GM23338 (cell line): ENCODE data around the gene ITGB2. TPM values are rescaled to one million over a fixed set of nuclear protein-coding genes. Genes with fewer than 3 reads are reported as not detected.

Source experiments
- ATAC-seq: fragments of 200-7000 bp; cut with Tn5 transposase; 3 replicates; pipeline ENCODE4 v1.9.1; 2020
- DNase-seq: peaks from one replicate; pipeline ENCODE4 v3.0.0-alpha.2; 2015; ENCODE audit warnings: low spot score
- H2AFZ ChIP-seq: fragments of 200-600 bp; sonication (generic); 2 replicates; pipeline ENCODE4 v1.8.0; 2016; ENCODE audit warnings: antibody characterized with exemption, mild to moderate bottlenecking, moderate library complexity
- H3F3A ChIP-seq: fragments of 200-600 bp; sonication (generic); replicated peaks from 2 replicates; pipeline ENCODE4 v1.8.0; 2017; ENCODE audit warnings: antibody characterized with exemption, mixed run types, low read depth
- H3K27ac ChIP-seq: fragments of 200-600 bp; sonication (generic); 2 replicates; pipeline ENCODE4 v1.6.1; 2016; ENCODE audit warnings: low read depth
- H3K27me3 ChIP-seq: fragments of 200-600 bp; sonication (generic); 2 replicates; pipeline ENCODE4 v1.8.0; 2016; ENCODE audit warnings: mild to moderate bottlenecking, mixed run types, moderate library complexity; ENCODE audit not compliant: insufficient read depth
- H3K36me3 ChIP-seq: fragments of 200-600 bp; sonication (generic); 2 replicates; pipeline ENCODE4 v1.8.0; 2016; ENCODE audit warnings: mild to moderate bottlenecking; ENCODE audit not compliant: insufficient read depth
- H3K4me1 ChIP-seq: fragments of 200-600 bp; sonication (generic); 2 replicates; pipeline ENCODE4 v1.8.0; 2016; ENCODE audit warnings: mild to moderate bottlenecking, moderate library complexity; ENCODE audit not compliant: insufficient read depth
- H3K4me2 ChIP-seq: fragments of 200-600 bp; sonication (generic); 2 replicates; pipeline ENCODE4 v1.7.1; 2017; ENCODE audit warnings: mixed run types
- H3K4me3 ChIP-seq: fragments of 200-600 bp; sonication (generic); 2 replicates; pipeline ENCODE4 v1.6.1; 2016; ENCODE audit warnings: mixed run types
- H3K79me2 ChIP-seq: fragments of 200-600 bp; sonication (generic); replicated peaks from 2 replicates; pipeline ENCODE4 v1.8.0; 2017; ENCODE audit warnings: mild to moderate bottlenecking; ENCODE audit not compliant: insufficient read depth
- H3K9me2 ChIP-seq: fragments of 200-600 bp; sonication (generic); 2 replicates; pipeline ENCODE4 v1.8.0; 2017; ENCODE audit not compliant: insufficient read depth
- H4K20me1 ChIP-seq: fragments of 200-600 bp; sonication (generic); replicated peaks from 2 replicates; pipeline ENCODE4 v1.8.0; 2017; ENCODE audit warnings: mild to moderate bottlenecking; ENCODE audit not compliant: insufficient read depth
- H3K27ac Mint-ChIP-seq: 2 replicates; pipeline ENCODE4 v1.8.0; 2020; ENCODE audit warnings: inconsistent platforms, mild to moderate bottlenecking, moderate library complexity, mixed read lengths
- H3K27me3 Mint-ChIP-seq: 3 replicates; pipeline ENCODE4 v1.8.0; 2022; ENCODE audit warnings: low read depth, mild to moderate bottlenecking, moderate library complexity, mixed read lengths, inconsistent platforms; ENCODE audit not compliant: insufficient read depth, poor library complexity
- H3K36me3 Mint-ChIP-seq: 3 replicates; pipeline ENCODE4 v1.8.0; 2021; ENCODE audit warnings: low read depth, mild to moderate bottlenecking, inconsistent platforms, moderate library complexity, mixed read lengths
- H3K4me1 Mint-ChIP-seq: 3 replicates; pipeline ENCODE4 v1.8.0; 2020; ENCODE audit warnings: mild to moderate bottlenecking, inconsistent platforms, mixed read lengths
- H3K4me3 Mint-ChIP-seq: 3 replicates; pipeline ENCODE4 v1.8.0; 2021; ENCODE audit warnings: moderate library complexity, mild to moderate bottlenecking, inconsistent platforms, mixed read lengths
- H3K9me3 Mint-ChIP-seq: 3 replicates; pipeline ENCODE4 v1.8.0; 2020; ENCODE audit warnings: moderate library complexity, mild to moderate bottlenecking, inconsistent platforms, mixed read lengths
- CREB1 ChIP-seq: fragments of 250-450 bp; sonication (Bioruptor Pico); IDR thresholded peaks from 2 replicates; pipeline ENCODE4 v1.5.0; 2020; ENCODE audit warnings: low read depth, mild to moderate bottlenecking, moderate library complexity
- EZH2 ChIP-seq: fragments of 200-600 bp; sonication (generic); IDR thresholded peaks from one replicate; pipeline ENCODE4 v1.8.0; 2017; ENCODE audit warnings: antibody characterized with exemption, mild to moderate bottlenecking, low read depth; ENCODE audit not compliant: unreplicated experiment
- EZH2phosphoT487 ChIP-seq: fragments of 200-600 bp; sonication (generic); IDR thresholded peaks from one replicate; pipeline ENCODE4 v1.8.1; 2018; ENCODE audit warnings: antibody characterized with exemption; ENCODE audit not compliant: unreplicated experiment
- NANOG ChIP-seq: IDR thresholded peaks from 2 replicates; pipeline ENCODE4 v1.6.1; 2016; ENCODE audit warnings: antibody characterized with exemption, borderline replicate concordance
- POLR2AphosphoS5 ChIP-seq: IDR thresholded peaks from 2 replicates; pipeline ENCODE4 v1.6.1; 2016; ENCODE audit warnings: antibody characterized with exemption, low read depth
- REST ChIP-seq: IDR thresholded peaks from one replicate; pipeline ENCODE4 v1.6.1; 2018; ENCODE audit warnings: antibody characterized with exemption; ENCODE audit not compliant: unreplicated experiment
- STAT1 ChIP-seq: IDR thresholded peaks from one replicate; pipeline ENCODE4 v1.6.1; 2016; ENCODE audit warnings: antibody characterized with exemption; ENCODE audit not compliant: unreplicated experiment
- ZNF114 ChIP-seq: fragments of 250-450 bp; sonication (Bioruptor Pico); IDR thresholded peaks from 2 replicates; pipeline ENCODE4 v1.5.0; 2020; ENCODE audit warnings: mild to moderate bottlenecking, moderate library complexity
- ZNF331 ChIP-seq: fragments of 250-450 bp; sonication (Bioruptor Pico); IDR thresholded peaks from 2 replicates; pipeline ENCODE4 v1.5.0; 2020; ENCODE audit warnings: low read depth, mild to moderate bottlenecking, moderate library complexity
- polyA plus RNA-seq: library from polyadenylated mRNA; unstranded; fragments of >200 nt; fragmentation: Nextera tagmentation; extraction: Ambion mirVana; gene quantifications from 2 replicates; pipeline ENCODE4 v1.2.1, GENCODE V29; 2016
- total RNA-seq: library from RNA; depleted of rRNA; stranded (reverse); fragments of >200 nt; shearing (Covaris generic); gene quantifications from 2 replicates; pipeline ENCODE4 v1.2.3, GENCODE V29; 2014
- TF ChIP-seq, protein P1 (sequence below), 2 experiments: fragments of 200-600 bp in 1 of 2; sonication (generic) in 1 of 2; conservative IDR thresholded peaks; 2 replicates each; pipeline versions ENCODE4 v1.5.1 to v1.6.1; 2016 to 2017; ENCODE audit warnings: antibody characterized with exemption in 2 of 2, low read depth in 2 of 2, mild to moderate bottlenecking in 2 of 2, moderate library complexity in 1 of 2
- TF ChIP-seq, protein P2 (sequence below): IDR thresholded peaks from 2 replicates; pipeline ENCODE4 v1.6.1; 2016; ENCODE audit warnings: antibody characterized with exemption

The ITGB2 gene
- total and polyA plus RNA-seq, 2 experiments from 2014 or later, result 0.44 to 0.63 TPM

DNA sequence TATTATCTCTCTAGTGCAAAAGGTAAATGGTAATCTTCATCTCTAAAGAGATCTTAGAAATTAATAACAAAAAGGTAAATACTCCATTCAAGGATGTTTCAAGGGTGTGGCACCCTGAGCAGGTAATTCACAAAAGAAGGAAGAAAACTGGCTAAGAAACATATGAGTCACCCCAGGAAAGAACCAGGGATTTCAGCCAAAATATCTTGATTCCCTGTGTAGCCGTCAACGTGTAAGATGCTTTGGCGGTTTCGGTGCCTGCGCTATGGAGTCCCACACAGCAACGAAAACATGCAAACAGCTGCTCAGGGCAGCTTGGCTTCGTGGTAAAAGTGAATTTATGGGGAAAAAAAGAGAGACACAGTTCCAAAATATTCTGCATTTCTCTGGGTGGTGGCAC lies 3.7 kb downstream of the ITGB2 start:
- Mint-ChIP-seq H3K4me3 (no peak overlapping the region), H3K9me3 (no peaks in the 10 kb centered on the region; the same call in 2 of the 3 replicates), H3K36me3 (no peaks in the 10 kb centered on the region), H3K27ac (no peak overlapping the region), H3K4me1 (peaks cover 12% of the 10 kb centered on the region), H3K27me3 (peaks cover 60% of the 10 kb centered on the region)
- H3K9me2 ChIP-seq, result no peaks in the 10 kb centered on the region
- H3K4me2 ChIP-seq, result no peak overlapping the region
- H3F3A ChIP-seq, result no peaks in the 10 kb centered on the region
- H3K27me3 ChIP-seq, result peaks cover 50% of the 10 kb centered on the region
- DNase-seq, result no peak
- no peak overlapping the region for H3K27ac ChIP-seq
- no peaks in the 10 kb centered on the region for H3K36me3 ChIP-seq
- H2AFZ ChIP-seq, result no peak overlapping the region
- no peak for ATAC-seq
- H3K79me2 ChIP-seq, result no peaks in the 10 kb centered on the region
- H3K4me3 ChIP-seq, result no peak overlapping the region
- no peak for TF ChIP-seq NANOG
- no peak for TF ChIP-seq STAT1
- no peak for TF ChIP-seq EZH2
- no peak for TF ChIP-seq POLR2AphosphoS5
- TF ChIP-seq, protein P1, sequence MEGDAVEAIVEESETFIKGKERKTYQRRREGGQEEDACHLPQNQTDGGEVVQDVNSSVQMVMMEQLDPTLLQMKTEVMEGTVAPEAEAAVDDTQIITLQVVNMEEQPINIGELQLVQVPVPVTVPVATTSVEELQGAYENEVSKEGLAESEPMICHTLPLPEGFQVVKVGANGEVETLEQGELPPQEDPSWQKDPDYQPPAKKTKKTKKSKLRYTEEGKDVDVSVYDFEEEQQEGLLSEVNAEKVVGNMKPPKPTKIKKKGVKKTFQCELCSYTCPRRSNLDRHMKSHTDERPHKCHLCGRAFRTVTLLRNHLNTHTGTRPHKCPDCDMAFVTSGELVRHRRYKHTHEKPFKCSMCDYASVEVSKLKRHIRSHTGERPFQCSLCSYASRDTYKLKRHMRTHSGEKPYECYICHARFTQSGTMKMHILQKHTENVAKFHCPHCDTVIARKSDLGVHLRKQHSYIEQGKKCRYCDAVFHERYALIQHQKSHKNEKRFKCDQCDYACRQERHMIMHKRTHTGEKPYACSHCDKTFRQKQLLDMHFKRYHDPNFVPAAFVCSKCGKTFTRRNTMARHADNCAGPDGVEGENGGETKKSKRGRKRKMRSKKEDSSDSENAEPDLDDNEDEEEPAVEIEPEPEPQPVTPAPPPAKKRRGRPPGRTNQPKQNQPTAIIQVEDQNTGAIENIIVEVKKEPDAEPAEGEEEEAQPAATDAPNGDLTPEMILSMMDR (conservative IDR thresholded peaks at IDR 0.05; ENCODE audit: low read depth in 2 of 2), result no peak
- H4K20me1 ChIP-seq, result no peaks in the 10 kb centered on the region
- peaks cover 6% of the 10 kb centered on the region; the same call in 1 of the 2 replicates for H3K4me1 ChIP-seq

- H3K4me3 Mint-ChIP-seq, result no peak overlapping the region
- H3K36me3 Mint-ChIP-seq, result no peaks in the 10 kb centered on the region
- Histone ChIP-seq H3F3A (no peaks in the 10 kb centered on the region), H3K4me1 (no peaks in the 10 kb centered on the region), H3K27me3 (peaks cover 23% of the 10 kb centered on the region), H3K4me2 (no peak overlapping the region), H3K27ac (no peak overlapping the region), H3K9me2 (no peaks in the 10 kb centered on the region), H2AFZ (no peak overlapping the region), H4K20me1 (no peaks in the 10 kb centered on the region), H3K36me3 (no peaks in the 10 kb centered on the region), H3K4me3 (no peak overlapping the region), H3K79me2 (no peaks in the 10 kb centered on the region)
- no peak for ATAC-seq
- H3K4me1 Mint-ChIP-seq, result no peaks in the 10 kb centered on the region; the same call in 1 of the 3 replicates
- no peak for DNase-seq
- H3K9me3 Mint-ChIP-seq, result no peaks in the 10 kb centered on the region; the same call in 2 of the 3 replicates
- no peak overlapping the region for H3K27ac Mint-ChIP-seq
- H3K27me3 Mint-ChIP-seq, result peaks cover 43% of the 10 kb centered on the region
- TF ChIP-seq POLR2AphosphoS5 (no peak), ZNF114 (CRISPR knock-in tag) (no peak), EZH2phosphoT487 (no peak), EZH2 (no peak), NANOG (no peak), STAT1 (no peak), CREB1 (CRISPR knock-in tag) (no peak), ZNF331 (CRISPR knock-in tag) (no peak), REST (no peak)
- TF ChIP-seq, protein P1 (conservative IDR thresholded peaks at IDR 0.05; ENCODE audit: low read depth in 2 of 2), result no peak
- TF ChIP-seq, protein P2, sequence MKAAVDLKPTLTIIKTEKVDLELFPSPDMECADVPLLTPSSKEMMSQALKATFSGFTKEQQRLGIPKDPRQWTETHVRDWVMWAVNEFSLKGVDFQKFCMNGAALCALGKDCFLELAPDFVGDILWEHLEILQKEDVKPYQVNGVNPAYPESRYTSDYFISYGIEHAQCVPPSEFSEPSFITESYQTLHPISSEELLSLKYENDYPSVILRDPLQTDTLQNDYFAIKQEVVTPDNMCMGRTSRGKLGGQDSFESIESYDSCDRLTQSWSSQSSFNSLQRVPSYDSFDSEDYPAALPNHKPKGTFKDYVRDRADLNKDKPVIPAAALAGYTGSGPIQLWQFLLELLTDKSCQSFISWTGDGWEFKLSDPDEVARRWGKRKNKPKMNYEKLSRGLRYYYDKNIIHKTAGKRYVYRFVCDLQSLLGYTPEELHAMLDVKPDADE, result no peak
Measured at GRCh38 chr21:44914176-44914874, 6.4 kb downstream of the ITGB2 start.
